Measurements from ENCODE around the gene AQP7. TPM values are rescaled to one million over a fixed set of nuclear protein-coding genes. Genes with fewer than 3 reads are reported as not detected.

Gene AQP7
- total RNA-seq, 1 experiment from 2014 or later: 0.32 TPM

DNA sequence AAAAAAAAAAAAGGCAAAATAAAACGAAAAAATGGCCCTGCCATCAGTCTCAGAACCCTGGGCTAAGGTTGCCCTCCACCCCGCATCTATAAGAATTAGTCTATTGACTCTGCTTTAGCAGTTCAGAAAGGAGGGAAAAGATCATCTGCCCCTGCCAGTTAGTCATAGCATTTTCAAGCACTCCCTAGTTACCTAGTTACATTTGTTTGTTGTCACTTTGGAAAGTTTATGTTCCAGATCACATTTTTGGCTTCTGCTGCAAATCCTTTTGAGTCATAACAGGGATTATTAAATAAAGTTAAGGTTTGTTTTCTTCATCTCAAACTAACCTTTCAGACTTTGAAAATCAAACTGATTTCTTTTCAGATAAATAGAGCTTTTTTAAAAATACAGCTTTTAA, 52.1 kb downstream of the AQP7 start:
- no peak overlapping the region for H3K27ac ChIP-seq
- H3K27me3 ChIP-seq: no peaks in the 10 kb centered on the region
- H3K36me3 ChIP-seq: peaks cover 36% of the 10 kb centered on the region
- peaks cover 14% of the 10 kb centered on the region for H3K4me1 ChIP-seq
- H3K9me3 ChIP-seq (replicated peaks): no peaks in the 10 kb centered on the region
- no peak overlapping the region for H3K4me3 ChIP-seq
- peak in 1 of 2 experiments; percentile 6 for DNase-seq

DNA sequence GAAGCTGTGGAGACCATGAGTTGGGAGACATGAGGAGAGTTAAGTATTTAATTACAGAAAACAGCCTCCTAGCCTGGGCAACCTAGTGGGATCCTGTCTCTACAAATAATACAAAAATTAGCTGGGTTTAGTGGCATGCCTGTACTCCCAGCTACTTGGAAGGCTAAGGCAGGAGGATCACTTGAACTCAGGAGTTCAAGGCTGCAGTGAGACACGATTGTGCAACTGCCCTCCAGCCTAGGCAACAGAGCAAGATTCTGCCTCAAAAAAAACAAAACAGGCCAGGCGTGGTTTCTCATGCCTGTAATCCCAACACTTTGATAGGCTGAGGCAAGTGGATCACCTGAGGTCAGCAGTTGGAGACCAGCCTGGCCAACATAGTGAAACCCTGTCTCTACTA, 52.6 kb downstream of the AQP7 start:
- no peak for DNase-seq
- Histone ChIP-seq H3K9me3 (replicated peaks) (no peaks in the 10 kb centered on the region), H3K4me3 (no peak overlapping the region), H3K36me3 (peaks cover 41% of the 10 kb centered on the region), H3K27ac (no peak overlapping the region), H3K4me1 (peaks cover 9% of the 10 kb centered on the region), H3K27me3 (no peaks in the 10 kb centered on the region)

DNA sequence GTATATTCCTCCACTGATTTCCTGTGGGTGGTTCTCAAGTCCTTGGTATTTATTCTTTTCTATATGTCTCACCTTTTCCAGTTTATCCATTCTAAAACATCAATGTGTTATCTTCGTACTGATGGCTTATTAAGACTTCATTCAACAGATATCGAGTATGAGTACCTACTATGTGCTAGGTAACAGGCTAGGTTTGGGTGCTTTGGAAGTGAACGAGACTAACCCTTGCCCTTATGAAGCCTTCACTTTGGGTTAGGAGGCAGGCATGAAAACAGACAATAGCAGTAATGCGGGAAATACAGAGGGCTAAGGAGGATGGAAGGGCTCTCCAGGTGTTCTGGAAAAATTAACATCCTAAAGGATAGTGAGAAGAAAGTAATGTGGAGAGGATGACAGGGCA, 53.4 kb downstream of the AQP7 start:
- peaks cover 1% of the 10 kb centered on the region for H3K4me1 ChIP-seq
- peaks cover 49% of the 10 kb centered on the region for H3K36me3 ChIP-seq
- DNase-seq: no peak
- no peak overlapping the region for H3K4me3 ChIP-seq
- no peaks in the 10 kb centered on the region for H3K27me3 ChIP-seq
- no peak overlapping the region for H3K27ac ChIP-seq
- no peaks in the 10 kb centered on the region for H3K9me3 ChIP-seq (replicated peaks)

DNA sequence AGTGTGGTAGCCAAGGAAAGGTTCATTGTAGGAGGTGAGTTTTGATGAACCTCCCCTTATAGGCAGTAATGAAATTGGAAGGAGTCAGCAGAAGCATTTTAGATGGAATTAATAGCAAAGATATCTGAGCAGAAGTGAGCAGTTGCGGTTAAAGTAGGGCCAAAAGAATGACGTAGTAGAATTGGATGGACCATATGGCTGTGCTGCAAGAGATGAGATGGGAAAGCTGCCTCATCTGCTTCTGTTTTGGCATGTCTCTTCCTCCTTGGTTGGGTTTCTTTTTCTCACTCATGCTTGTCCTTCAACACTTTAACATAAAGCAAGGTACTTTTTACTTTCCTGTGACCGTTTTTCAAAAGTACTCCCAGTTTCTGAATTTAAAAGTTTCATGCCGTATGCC, 55.8 kb downstream of the AQP7 start:
- H3K27ac ChIP-seq: no peak overlapping the region
- H3K9me3 ChIP-seq (replicated peaks): no peaks in the 10 kb centered on the region
- H3K27me3 ChIP-seq: no peaks in the 10 kb centered on the region
- no peak for DNase-seq
- H3K36me3 ChIP-seq: peaks cover 62% of the 10 kb centered on the region
- H3K4me3 ChIP-seq: no peak overlapping the region
- H3K4me1 ChIP-seq: no peaks in the 10 kb centered on the region; the same call in 1 of the 2 replicates

DNA sequence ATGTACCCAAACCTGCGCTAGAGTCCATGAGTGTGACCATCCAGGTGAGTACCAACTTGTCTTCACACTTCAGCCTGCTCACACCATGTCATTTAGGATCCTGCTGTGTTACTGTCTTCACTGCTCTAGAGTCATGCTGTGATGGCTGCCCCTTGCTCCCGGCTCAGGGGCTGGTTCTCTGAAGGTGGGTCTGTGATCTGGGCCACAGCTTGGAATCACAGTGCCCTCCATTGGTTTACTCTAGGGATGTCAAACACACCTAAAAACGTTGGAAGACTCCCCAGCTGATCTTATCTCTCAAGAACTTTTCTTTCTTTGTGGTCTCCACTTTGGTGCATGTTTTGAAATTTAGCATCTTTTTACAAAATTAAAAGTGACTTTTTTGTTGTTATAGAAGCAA, 58.2 kb downstream of the AQP7 start:
- Histone ChIP-seq H3K27me3 (no peaks in the 10 kb centered on the region), H3K27ac (no peak overlapping the region), H3K9me3 (replicated peaks) (no peaks in the 10 kb centered on the region; the same call in 1 of the 2 replicates), H3K36me3 (peaks cover 83% of the 10 kb centered on the region), H3K4me1 (no peaks in the 10 kb centered on the region), H3K4me3 (no peak overlapping the region)
- no peak for DNase-seq

DNA sequence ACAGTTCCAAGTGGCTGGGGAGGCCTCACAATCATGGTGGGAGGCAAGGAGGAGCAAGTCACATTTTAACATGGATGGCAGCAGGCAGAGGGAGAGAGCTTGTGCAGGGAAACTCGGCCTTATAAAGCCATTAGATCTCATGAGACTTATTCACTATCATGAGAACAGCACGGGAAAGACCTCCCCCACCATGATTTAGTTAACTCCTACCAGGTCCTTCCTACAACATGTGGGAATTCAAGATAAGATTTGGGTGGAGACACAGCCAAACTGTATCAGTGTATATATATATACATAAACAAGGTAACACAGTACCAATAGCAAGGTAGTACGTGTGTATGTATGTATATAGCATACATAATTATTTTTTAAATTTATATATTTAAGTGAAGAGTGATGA, 61.2 kb downstream of the AQP7 start:
- H3K4me3 ChIP-seq: no peak overlapping the region
- no peaks in the 10 kb centered on the region for H3K27me3 ChIP-seq
- no peaks in the 10 kb centered on the region for H3K4me1 ChIP-seq
- no peak overlapping the region for H3K27ac ChIP-seq
- peaks cover 3% of the 10 kb centered on the region; the same call in 1 of the 2 replicates for H3K9me3 ChIP-seq (replicated peaks)
- DNase-seq: no peak
- H3K36me3 ChIP-seq: peaks cover 88% of the 10 kb centered on the region

DNA sequence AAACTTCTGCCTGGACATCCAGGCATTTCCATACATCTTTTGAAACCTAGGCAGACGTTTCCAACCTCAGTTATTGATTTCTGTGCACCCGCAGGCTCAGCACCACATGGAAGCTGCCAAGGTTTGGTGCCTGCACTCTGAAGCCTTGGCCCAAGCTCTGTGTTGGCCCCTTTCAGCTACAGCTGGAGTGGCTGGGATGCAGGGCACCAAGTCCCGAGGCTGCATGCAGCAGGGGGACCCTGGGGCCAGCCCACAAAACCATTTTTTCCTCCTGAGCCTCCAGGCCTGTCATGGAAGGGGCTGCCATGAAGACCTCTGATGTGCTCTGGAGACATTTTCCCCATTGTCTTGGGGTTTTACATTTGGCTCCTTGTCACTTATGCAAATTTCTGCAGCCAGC, 62.2 kb downstream of the AQP7 start:
- H3K36me3 ChIP-seq: peaks cover 88% of the 10 kb centered on the region
- DNase-seq: peak in 1 of 2 experiments; percentile 9
- H3K4me1 ChIP-seq: no peaks in the 10 kb centered on the region
- no peak overlapping the region for H3K27ac ChIP-seq
- peaks cover 3% of the 10 kb centered on the region; the same call in 1 of the 2 replicates for H3K9me3 ChIP-seq (replicated peaks)
- no peaks in the 10 kb centered on the region for H3K27me3 ChIP-seq
- no peak overlapping the region for H3K4me3 ChIP-seq

Other genes with a start within 250 kb of the AQP7 start
- gene B4GALT1, start 235.2 kb downstream of the AQP7 start, total RNA-seq (2014; rRNA removed; shearing (Covaris generic)): 14.0 and 15.7 TPM in 2 replicates
- not detected in 2 replicates for gene SPINK4, start 162.4 kb downstream of the AQP7 start, total RNA-seq (2014; rRNA removed; shearing (Covaris generic))
- gene BAG1, start 137.9 kb downstream of the AQP7 start, total RNA-seq (2014; rRNA removed; shearing (Covaris generic)): 48.2 and 58.4 TPM in 2 replicates
- gene CHMP5, start 137.5 kb downstream of the AQP7 start, total RNA-seq (2014; rRNA removed; shearing (Covaris generic)): 67.6 and 74.5 TPM in 2 replicates
- 22.2 and 22.6 TPM in 2 replicates for gene NFX1, start 112.1 kb downstream of the AQP7 start, total RNA-seq (2014; rRNA removed; shearing (Covaris generic))
- gene AQP3, start 45.0 kb upstream of the AQP7 start, total RNA-seq (2014; rRNA removed; shearing (Covaris generic)): 17.3 and 20.6 TPM in 2 replicates
- gene NOL6, start 71.4 kb upstream of the AQP7 start, total RNA-seq (2014; rRNA removed; shearing (Covaris generic)): 27.5 and 29.3 TPM in 2 replicates
- gene ANKRD18B, start 121.7 kb upstream of the AQP7 start, total RNA-seq (2014; rRNA removed; shearing (Covaris generic)): 13.3 and 23.4 TPM in 2 replicates

All from SJCRH30 (cell line).